CD4-positive, alpha-beta T cell treated with Interferon alpha-2 for 1 hour (primary cell): Measurements from ENCODE around the gene LRRC55.
"Not testable (repeated sequence)": the region's sequence is repeated elsewhere in the genome, so short reads cannot be mapped to it uniquely, and the experiment has no call there.

Source experiments
- DNase-seq, 2 donors: peaks; one replicate each; pipeline ENCODE4 v3.0.0-alpha.2; 2020 to 2022

LRRC55 gene

GRCh38 chr11:57162179-57162898 lies 19.4 kb upstream of the LRRC55 start:
- no peak for DNase-seq

- DNase-seq, result no peak
Measured at GRCh38 chr11:57163160-57163868, 18.4 kb upstream of the LRRC55 start.

GRCh38 chr11:57164317-57164716 lies 17.4 kb upstream of the LRRC55 start:
- DNase-seq, result no peak

- no peak for DNase-seq
Measured at GRCh38 chr11:57167125-57167846, 14.5 kb upstream of the LRRC55 start.

GRCh38 chr11:57169732-57170313 lies 11.9 kb upstream of the LRRC55 start:
- DNase-seq, result not testable (repeated sequence)

- no peak for DNase-seq
Measured at GRCh38 chr11:57172031-57172430, 9.7 kb upstream of the LRRC55 start.

- DNase-seq, result no peak
Measured at GRCh38 chr11:57174656-57175055, 7.1 kb upstream of the LRRC55 start.

- no peak for DNase-seq
Measured at GRCh38 chr11:57175478-57175877, 6.3 kb upstream of the LRRC55 start.

- no peak for DNase-seq
Measured at GRCh38 chr11:57178334-57178733, 3.4 kb upstream of the LRRC55 start.

GRCh38 chr11:57179681-57180080 lies 2.1 kb upstream of the LRRC55 start:
- DNase-seq, result no peak

GRCh38 chr11:57180081-57180561 lies 1.6 kb upstream of the LRRC55 start:
- no peak for DNase-seq

- no peak for DNase-seq
Measured at GRCh38 chr11:57180964-57181363, 789 bp upstream of the LRRC55 start.

GRCh38 chr11:57182896-57183295 lies 1.1 kb downstream of the LRRC55 start:
- DNase-seq, result no peak

GRCh38 chr11:57190548-57190947 lies 8.8 kb downstream of the LRRC55 start:
- no peak for DNase-seq

- no peak for DNase-seq
Measured at GRCh38 chr11:57191311-57192219, 9.8 kb downstream of the LRRC55 start.

- no peak for DNase-seq
Measured at GRCh38 chr11:57192316-57192715, 10.6 kb downstream of the LRRC55 start.

GRCh38 chr11:57196596-57196995 lies 14.8 kb downstream of the LRRC55 start:
- no peak for DNase-seq

- DNase-seq, result no peak
Measured at GRCh38 chr11:57197762-57198161, 16.0 kb downstream of the LRRC55 start.

- DNase-seq, result no peak
Measured at GRCh38 chr11:57199330-57199729, 17.6 kb downstream of the LRRC55 start.

GRCh38 chr11:57200917-57201316 lies 19.2 kb downstream of the LRRC55 start:
- no peak for DNase-seq

GRCh38 chr11:57202281-57202680 lies 20.5 kb downstream of the LRRC55 start:
- no peak for DNase-seq

GRCh38 chr11:57203359-57203758 lies 21.6 kb downstream of the LRRC55 start:
- no peak for DNase-seq
